Activated CD8-positive, alpha-beta memory T cell treated with anti-CD3 and anti-CD28 coated beads, Interleukin-2, amount 50 U/mL, for 4 hours (primary cell): Measurements from ENCODE around the gene PIGM.
A peak's percentile ranks its signal among the peaks of the same experiment; 100 is the strongest.

ENCODE experiments used
- DNase-seq: peaks from one replicate; pipeline ENCODE4 v3.0.0-alpha.2; 2020

The PIGM gene

DNA sequence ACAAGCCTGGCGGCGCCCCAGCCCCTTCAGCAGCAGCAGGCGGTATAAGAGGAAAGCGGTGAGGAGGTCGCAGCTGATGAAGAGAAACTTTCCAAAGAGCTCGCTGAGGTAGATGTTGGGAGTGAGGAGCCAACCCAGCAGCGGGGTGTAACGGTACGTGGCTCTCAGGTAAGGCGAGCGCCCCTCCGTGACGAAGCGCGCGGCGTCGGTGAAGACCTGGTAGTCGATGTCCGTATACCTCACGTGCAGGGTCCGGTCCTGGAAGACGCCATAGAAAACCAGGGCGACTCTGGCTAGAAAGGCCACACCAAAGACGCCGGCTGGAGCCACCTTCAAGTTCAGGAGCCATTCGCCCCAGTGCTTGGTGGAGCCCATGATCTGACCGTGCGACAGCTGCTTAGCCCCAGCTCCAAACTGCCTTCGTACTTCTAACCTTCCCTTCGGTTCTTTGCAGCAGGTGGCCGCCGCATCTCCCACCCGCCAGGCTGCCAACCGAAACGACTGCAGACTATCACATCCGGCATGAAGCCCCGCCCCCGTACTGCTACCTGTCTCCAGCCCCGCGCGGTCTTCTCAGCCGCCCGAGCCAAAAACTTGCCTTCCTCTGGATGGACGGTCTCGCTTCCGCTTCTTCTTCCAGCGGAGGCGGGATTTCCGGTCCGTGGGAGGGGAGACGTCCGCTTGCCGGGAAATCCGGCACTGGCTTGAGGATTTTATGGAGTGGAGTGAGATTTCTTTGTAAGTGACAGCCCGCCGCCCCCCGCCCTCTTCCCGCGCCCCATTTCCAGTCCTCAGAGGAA lies at the start of gene PIGM:
TSS of gene PIGM (minus strand) at position 626 of the 800 bp plus-strand sequence. CDS start at position 375, 251 bp downstream.
- DNase-seq = peak; percentile 91

DNA sequence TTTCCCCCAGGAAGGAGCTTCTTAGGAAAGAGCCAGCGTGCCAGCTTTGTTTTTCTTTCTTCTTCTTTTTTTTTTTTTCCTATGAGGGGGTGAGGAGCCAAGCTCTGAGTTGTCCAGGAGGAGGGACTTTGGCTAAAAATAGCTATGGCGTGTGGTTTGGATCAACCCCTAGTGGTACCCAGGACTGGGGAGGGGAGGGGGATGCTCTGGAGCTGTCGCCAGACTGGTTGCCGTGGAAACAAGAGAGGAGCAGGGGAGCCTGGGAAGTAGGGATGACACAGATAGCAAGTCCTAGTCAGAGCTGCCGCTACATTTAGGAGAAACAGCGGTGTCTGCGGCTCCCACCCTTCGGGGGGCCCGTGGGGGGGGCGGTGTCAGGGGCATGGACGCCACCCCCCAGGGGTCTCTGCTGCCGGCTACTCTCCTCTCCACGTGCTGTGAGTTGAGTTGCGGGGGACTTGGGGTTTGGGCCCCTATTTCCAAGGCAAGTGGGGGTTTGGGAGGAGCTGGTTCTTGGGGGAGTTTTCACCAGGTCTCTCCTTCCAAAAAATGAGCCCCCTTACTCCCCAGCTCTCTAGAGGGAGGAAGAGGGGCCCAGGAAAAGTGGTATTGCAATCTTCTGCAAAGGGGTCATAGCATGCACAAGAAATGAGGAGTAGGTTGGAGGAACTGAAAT lies 49.6 kb upstream of the PIGM start, which contains the start of gene KCNJ9:
TSS of gene KCNJ9 (plus strand) at position 278 of the 676 bp plus-strand sequence. CDS start 2,493 bp downstream, outside the sequence.
- DNase-seq = no peak

DNA sequence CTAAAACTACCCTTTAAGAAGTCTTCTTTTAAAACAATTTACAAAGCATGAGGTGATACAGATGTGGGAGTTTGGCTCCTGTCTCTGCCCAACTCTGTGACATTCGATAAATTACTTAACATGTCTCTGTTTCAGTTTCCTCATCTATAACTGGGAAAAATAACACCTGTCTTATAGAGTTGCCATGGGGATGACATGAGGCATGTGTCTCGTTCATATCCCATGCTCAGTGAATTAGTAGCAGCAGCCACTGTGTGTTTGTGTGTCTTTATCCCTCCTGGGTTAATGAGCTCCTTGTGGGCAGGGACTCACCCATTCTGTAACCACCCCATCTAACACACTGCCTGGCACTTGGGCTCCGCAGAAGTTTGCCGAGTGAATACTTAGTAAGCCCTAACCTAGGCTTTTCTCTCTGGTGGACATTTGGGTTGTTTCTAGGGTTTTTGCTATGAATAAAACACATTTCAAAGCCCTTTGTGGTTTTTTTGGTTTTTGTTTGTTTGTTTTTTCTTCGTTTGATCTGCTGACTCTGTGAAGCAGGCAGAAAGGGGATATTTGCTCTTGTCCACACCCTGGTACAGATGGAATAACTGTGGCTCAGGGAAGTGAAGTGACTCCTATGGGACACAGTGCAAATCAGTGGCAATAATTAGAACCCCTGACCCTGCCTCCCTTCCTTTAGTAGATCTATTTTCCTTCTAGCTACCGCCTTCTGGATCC lies 48.8 kb upstream of the PIGM start:
- no peak for DNase-seq

DNA sequence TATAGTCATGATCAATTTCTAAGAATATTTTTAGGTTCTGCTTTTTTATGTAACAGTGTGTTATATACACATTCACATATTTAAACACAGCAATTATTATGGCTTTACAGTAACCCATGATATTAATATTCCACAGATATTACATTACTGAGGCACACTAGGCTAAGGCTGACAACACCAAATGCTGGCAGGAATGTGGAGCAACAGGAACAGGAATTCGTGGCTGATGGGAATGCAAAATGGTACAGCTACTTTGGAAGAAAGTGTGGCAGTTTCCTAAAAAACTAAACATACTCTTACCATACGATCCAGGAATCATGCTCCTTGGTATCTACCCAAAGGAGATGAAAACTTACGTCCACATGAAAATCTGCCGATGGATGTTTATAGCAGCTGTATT lies 47.7 kb upstream of the PIGM start:
- no peak for DNase-seq

DNA sequence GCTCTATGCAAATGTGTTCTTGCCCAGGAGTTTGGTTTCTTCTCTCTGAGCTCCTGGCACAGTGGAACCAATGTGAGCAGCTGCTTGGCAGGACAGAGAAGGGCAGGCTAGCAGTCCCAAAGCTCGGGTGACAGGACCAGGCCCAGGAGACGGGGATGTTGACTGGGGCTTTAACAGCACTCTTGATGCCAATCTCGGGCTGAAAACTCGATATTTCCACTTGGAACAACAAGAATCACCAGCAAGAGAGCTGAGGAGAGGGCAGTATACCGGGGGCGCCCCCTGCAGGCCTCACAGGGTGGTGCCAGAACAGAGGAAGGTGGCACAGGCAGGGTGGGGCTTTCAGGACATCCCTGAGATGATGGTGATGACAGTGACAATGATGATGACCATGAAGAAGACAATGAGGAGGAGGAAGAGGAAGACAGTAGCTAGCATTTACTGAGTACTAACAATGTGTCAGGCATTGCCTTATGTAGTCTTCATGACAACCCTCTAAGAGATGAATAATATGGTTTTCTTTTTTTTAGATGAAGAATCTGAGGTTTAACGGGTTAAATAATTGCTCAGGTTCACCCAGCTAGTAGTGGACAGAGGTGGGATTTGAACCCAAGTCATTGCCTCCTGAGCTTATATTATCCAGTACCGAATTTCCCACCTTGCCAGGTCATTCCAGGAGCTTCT lies 46.9 kb upstream of the PIGM start:
- DNase-seq = peak; percentile 55

DNA sequence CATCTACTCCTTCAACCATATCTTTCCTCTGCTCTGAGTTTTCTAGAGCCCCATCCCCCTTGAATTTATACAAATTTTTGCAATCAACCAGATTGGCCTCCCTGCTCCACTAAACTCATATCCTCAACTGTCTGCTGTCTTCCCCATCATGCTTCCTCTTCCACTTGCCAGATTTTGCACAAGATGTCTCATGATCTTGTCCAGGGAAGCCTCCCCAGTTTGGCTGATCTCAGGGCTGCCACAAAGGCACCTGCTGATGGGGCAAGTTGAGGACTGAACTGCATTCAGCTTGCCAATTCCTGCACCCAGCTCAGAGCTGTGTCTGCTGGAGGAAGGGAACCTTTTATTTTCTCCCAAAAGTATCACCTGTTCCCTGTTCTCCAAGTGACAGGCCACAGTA lies 45.7 kb upstream of the PIGM start:
- no peak for DNase-seq

DNA sequence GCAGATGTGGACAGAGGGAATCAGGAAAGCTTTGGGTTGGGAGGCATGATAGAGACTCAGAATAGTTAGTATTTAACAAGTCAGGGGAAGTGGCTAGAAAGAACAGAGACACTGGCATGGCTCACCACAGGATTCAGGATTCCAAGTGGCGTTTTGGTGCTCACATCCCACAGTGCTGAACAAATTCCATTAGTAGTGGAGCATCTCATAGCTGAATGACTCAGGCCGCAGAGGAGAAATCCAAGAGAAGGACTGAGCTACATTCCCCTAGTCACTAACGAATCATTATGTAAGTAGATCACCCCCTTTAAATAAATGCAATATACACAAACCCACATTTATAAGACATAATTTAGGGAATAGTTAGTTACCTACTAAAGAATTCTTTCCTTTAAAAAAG lies 44.5 kb upstream of the PIGM start:
- DNase-seq = no peak

DNA sequence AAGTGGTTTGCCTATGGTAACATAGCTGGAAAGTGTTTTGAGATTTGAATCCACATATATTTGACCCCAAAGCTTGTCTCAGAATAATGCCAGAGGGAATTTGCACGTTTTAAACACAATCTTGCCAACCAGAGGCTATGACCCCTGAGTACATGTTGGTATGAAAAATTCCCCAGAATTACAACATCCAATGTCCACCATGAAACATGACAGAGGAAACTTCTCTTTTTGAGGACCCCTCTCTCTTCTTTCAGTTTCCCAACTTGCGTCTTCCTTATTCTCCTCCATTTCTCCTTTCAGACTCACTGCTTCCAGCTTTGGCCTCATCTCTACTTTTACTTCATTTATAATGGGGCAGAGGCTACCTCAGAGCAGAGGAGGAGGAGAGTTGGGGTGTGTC lies 44.0 kb upstream of the PIGM start:
- no peak for DNase-seq

DNA sequence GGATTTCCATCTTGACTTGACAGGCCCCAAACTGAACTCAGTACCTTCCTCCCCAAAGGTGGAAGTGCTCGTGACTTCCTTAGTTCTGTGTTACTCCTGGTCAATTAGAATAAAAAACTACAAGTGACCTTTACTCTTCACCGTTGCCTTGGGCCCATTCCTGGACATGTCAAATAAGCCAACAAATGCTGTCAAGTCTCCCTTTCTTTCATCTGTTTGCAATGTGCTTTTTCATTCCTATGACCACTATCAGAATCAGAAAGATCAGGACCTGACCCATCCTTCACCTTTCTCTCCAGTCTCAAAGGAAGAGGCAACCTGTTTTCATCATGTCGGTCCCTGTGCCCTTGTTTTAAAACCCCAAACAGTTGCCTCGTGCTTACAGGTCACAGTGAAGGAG lies 43.1 kb upstream of the PIGM start:
- no peak for DNase-seq

DNA sequence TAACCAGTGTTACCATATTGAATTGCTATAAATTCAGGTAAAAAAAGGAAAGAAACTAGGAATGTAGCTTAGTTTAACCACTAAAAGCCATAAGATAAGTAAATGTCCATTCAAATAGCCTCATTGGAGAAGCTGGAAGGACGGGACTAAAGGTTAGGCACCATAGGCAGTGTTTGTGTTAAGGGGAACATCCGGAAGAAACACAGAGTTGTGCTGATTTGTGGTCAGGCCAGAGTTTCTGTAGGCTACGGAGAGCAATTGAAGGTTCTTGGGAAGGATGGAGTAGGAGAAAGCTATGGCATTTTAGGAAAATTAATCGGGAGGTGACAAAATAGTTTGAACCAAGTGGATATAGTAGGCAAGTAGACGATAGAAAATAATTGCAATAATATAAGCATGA lies 39.5 kb upstream of the PIGM start:
- DNase-seq = no peak

DNA sequence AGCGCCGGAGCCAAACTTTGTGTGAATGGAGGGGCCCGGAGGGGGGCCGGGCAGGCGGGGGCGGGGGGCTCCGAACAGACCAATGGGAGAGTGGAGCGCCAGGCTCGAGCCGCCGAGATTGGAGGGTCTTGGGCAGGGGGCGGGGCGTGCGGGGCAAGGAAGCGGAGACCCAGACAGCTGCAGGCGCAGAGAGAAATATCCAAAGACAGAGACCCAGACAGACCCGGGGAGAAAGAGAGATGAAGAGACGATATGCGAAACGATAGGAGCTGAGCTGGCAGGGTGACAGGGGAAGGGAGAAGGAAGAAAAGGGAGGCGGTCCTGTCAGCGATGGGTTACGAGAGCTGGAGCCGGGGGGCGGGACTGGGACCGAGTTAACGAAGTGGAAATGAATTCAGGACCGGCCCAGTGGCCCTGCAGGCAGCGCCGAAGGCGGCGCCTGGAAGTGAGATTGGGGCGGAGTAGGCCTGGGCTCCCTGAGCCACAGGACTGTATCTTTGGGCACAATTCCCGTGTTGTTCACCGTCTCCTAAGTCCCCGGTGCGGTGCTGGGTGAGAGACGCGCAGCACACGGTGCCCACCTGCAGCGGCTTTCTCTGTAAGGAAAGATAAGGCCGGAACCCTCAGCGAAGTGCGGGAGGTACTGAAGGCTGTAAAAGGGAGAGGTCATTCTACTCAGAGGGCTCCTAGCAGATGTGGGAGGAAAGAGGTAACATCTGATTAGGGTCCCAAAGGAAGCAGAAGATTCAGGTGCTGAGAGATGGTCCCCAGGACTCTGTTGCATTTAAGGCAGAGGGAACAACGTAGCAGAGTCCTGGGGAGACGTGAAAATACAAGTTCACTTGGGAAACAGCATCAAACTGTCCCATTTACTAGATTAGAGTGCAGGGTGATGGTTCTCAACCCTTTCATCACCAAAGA lies 38.7 kb upstream of the PIGM start:
- DNase-seq = peak; percentile 82

DNA sequence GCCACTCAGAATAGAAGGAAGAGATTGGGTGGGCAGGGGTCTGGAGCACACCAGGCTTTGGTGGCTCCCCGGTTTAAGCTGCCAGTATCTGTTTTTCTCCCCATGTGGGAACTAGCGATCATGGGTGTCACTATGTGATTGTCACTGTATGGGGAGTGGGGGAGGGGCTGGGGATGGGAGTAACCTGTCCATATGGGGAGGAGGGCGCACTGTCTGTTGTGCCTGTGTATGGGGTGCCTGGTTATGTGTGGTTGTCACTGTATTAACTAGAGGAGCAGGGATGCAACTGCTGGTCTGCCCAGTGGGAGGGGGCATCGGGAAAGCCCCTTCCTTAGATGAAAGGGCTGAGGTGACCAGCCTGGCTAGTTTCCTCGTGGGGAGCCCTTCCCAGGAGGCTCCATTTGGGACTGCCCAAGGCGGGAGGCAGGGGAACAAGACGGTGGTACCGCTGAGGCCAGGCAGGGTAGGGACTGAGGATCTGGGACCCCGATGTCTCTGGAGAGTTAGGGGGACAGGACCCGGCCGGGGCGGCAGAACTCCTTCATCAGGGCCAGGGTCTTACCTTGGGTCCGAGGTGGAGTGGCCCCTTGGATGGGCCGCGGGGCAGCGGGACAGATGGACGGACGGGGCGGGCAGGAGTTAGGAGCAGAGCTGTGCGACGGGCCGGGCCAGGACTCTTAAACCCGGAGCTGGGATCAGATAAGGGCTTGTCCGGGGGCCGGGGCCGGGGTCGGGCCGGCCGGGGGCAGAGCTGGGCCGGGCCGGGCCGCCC lies 37.9 kb upstream of the PIGM start, which contains the start of gene KCNJ10:
TSS of gene KCNJ10 (minus strand) at position 701 of the 772 bp plus-strand sequence. CDS start 27,628 bp downstream, outside the sequence.
- DNase-seq = no peak

DNA sequence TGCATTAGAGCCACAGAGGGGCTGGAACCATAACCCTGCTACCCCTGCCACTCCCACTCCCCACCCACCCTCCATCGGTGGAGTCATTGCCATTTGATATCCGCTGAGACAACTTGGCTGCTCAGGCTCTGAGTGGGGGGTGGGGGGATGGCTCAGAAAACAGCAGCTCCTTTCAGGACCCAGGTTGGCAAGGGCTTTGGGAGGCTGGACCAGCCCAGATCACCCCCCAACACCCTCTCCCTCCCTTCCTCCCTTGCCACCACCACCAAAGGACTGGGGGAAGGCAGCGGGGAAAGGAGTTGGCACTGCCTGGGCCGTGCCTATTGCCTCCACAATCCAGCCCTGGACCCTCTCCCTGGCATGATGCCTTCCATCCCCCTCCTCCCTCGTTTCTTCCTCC lies 36.4 kb upstream of the PIGM start:
- DNase-seq = no peak

DNA sequence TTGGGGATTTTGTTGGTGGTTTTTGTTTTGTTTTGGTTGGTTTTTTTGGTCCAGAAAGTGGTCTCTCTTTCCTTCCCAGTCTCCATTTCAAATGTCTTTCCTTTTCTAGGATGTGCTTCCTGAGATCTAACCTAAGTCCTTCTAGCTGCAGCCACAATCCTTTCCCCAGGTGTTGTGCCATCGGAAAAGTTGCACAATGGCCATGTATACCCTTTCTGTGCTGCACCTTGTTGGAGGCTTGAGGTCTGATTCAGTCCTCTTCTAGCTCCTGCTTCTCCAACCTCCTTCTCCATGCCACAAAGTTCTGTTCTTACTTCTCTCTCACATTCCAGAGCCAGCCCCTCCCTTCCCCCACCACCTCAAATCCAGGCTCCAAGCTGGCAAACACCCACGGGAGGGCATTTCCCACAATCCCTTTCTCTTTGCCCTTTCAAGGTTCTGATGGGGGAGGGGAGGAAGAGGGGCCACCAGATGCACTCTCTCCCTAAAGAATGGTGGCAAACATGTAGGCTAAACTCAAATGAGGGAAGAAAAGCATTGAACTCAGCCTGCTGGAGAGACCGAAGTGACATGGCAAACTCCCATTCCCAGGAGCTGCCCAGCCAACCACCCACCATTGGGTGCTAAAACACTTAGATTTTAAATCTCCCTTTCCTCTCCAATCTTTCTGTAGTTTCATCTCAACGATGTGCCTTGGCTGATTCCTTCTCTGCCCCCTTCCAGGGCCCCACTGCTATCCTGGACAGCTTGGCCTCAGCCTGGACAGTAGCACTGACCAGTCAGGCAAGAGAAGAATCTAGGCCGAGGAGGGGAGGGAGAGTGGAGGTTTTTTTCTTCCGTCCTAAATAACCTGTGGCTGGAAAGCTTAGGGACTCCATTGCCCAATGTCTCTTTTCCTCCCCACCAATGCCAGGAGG lies 35.3 kb upstream of the PIGM start:
- DNase-seq = no peak

DNA sequence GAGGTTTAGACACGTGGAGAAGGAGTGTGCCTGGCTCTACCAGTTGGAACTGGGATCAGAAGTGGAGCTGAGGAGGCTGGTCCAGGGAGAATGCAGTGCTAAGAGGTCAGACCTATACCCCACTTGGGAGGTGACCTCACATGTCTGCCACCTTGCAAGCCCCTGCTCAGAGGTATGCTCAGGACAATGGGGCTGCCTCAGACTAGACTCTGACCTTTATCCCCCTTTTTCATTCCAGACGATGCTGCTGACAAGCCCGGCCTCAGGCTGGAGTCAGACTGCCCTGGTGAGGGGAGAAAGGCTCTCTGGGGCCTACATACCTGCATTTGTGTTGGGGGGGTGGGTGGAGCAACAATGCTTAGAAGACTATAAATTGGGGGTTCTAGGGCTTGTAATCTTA lies 33.0 kb upstream of the PIGM start:
- DNase-seq = no peak

DNA sequence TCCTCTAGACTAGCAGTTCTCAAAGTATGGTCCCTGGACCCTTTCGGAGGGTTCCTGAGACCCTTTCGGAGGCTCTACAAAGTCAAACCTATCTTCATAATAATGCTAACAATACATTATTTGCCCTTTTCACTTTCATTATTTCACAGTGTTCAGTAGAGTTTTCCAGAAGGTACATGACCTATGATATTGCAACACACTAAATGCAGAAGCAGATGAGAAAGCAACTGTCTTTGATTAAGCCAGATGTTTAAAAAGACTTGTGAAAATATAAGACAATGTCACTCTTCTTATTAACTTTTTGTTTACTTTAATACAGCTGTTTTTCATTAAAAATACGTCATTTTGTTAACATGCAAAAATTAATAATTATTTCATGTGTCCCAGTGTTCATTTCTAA lies 32.4 kb upstream of the PIGM start:
- no peak for DNase-seq

DNA sequence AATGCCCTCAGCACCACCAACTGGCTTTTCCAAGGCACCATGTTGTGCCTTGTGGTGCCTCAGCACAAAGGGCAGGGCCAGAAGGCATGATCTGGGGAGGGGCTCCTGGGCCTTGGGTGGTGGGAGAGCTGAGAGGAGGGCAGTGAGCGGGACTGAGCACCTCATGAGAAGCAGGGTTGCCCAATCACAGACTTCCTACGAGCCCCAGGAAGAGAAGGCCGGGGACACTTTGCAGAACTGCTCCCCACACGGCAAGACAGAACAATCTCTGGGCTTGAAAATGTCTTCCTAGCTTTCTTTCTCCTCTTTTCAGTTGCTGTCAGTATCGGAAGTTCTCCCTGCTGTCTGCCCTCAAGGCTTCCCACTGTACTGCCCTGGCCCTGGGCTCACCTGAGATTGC lies 31.4 kb upstream of the PIGM start:
- DNase-seq = no peak

DNA sequence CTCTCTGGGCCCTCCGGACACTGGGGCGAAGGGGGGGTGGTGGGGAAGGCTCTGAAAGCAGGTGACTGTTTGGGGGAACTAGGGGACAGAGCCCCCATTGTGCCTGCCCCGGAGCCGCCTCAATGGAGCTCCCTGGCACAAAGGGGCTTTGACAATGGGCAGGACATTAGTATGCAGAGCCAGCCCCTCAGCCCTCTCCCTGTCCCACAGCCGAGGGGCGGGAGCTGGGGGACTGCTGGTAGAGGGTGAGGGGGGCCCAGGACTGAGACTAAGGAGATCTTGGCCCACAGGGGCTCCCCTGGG lies 30.4 kb upstream of the PIGM start:
- DNase-seq = no peak

DNA sequence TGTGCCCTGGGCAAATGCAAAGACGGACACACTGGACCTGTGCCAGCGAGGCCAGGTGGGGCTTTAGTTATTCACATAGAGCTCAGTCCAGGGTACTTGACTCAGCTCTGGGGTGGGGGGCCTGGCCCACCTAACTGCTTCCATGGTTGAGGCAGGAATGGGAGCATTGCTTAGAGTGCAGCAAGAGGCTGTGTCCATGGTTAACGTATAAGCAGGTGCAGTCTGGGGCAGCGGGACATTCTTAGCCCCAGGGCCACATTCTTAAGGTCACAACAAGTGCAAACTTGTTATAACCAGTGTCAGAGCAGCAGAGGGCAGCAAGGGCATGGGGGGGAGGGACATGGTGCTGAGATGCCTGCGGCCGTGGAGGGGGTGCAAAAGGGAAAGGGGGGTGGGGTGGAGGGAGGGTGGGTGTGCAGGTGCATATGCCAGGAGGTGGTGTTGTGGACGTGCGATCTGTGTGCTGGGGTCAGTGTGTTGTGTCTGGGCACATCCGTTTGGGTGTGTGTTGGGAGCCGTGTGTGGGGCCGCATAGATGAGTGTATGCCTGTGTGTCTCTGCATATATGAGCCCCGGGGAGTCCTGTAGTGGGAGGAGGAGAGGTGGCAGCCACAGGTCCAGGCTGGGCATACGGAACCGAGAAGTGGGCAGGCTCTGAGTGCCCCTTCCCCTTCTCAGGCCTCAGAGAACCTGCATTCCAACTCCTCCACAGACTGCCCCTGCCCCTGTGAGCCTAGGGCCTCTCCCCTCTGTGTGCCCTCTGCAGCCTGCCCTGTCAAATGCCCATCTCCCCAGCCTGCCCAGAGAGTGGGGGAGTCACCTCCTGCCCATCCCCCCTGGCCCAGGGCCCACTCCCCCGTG lies 29.8 kb upstream of the PIGM start:
- no peak for DNase-seq
